Osteoblast (primary cell): ENCODE measurements around the gene GALE. TPM values are rescaled to one million over a fixed set of nuclear protein-coding genes. Genes with fewer than 3 reads are reported as not detected.
A peak's percentile ranks its signal among the peaks of the same experiment; 100 is the strongest.
"Not testable (repeated sequence)": the region's sequence is repeated elsewhere in the genome, so short reads cannot be mapped to it uniquely, and the experiment has no call there.

ENCODE experiments used
- DNase-seq: peaks from one replicate; pipeline ENCODE4 v3.0.0; 2011; ENCODE audit warnings: low spot score, mixed read lengths; ENCODE audit not compliant: insufficient read length; ENCODE audit errors: missing footprints
- H2AFZ ChIP-seq: 2 replicates; pipeline ENCODE4 v1.6.0; 2011; ENCODE audit warnings: mild to moderate bottlenecking, low read length
- H3K27ac ChIP-seq: 2 replicates; pipeline ENCODE4 v1.5.1; 2011; ENCODE audit warnings: mild to moderate bottlenecking, low read depth, low read length, moderate library complexity
- H3K27me3 ChIP-seq: 2 replicates; pipeline ENCODE4 v1.6.0; 2012; ENCODE audit warnings: mild to moderate bottlenecking, control low read depth, inconsistent platforms, low read length, moderate library complexity; ENCODE audit not compliant: insufficient read depth
- H3K36me3 ChIP-seq: 2 replicates; pipeline ENCODE4 v1.5.1; 2011; ENCODE audit warnings: mild to moderate bottlenecking, low read length, control low read depth, moderate library complexity; ENCODE audit not compliant: insufficient read depth
- H3K4me1 ChIP-seq: 2 replicates; pipeline ENCODE4 v1.5.1; 2011; ENCODE audit warnings: mild to moderate bottlenecking, low read length, control low read depth, moderate library complexity; ENCODE audit not compliant: insufficient read depth
- H3K4me2 ChIP-seq: 2 replicates; pipeline ENCODE4 v1.6.0; 2011; ENCODE audit warnings: mild to moderate bottlenecking, low read length; ENCODE audit not compliant: insufficient read depth
- H3K4me3 ChIP-seq: fragments of 200-600 bp; sonication (generic); 3 replicates; pipeline ENCODE4 v1.5.1; 2012; ENCODE audit warnings: mild to moderate bottlenecking, low read length, inconsistent platforms; ENCODE audit not compliant: insufficient read depth
- H3K79me2 ChIP-seq: 2 replicates; pipeline ENCODE4 v1.6.0; 2012; ENCODE audit warnings: mild to moderate bottlenecking, low read length, control low read depth, inconsistent platforms; ENCODE audit not compliant: insufficient read depth
- H3K9me3 ChIP-seq: 2 replicates; pipeline ENCODE4 v1.5.1; 2011; ENCODE audit warnings: low read depth, low read length, control low read depth
- H4K20me1 ChIP-seq: 2 replicates; pipeline ENCODE4 v1.6.0; 2012; ENCODE audit warnings: mild to moderate bottlenecking, low read length, control low read depth; ENCODE audit not compliant: insufficient read depth
- CTCF ChIP-seq: IDR thresholded peaks from 2 replicates; pipeline ENCODE4 v1.5.1; 2011; ENCODE audit warnings: mild to moderate bottlenecking, low read depth, low read length, moderate library complexity; ENCODE audit errors: extremely low read depth
- total RNA-seq: library from RNA; depleted of rRNA; stranded (reverse); fragments of >200 nt; gene quantifications from 2 replicates; pipeline ENCODE4 v1.2.3, GENCODE V29; 2012

The GALE gene
- total RNA-seq, 1 donor = 13.4 TPM

DNA sequence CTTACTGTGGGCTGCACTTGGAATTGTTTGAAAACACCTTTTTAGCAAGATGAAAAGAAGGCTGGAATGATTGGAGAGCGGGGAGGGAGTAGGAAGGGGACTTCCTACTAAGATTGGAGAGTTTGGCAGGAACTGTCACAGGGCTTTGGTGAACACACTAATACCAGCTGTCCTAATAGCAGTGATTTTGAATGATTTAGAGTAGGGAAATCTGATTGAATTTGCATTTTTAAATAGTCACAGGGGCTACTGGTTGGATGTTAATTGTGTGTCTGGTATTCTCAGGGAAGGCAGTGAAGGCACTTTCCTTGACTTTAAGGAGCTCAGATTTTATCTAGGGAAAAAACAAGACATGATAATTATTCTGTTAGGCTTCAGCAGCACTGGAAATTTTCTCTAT lies 27.2 kb upstream of the GALE start:
- Histone ChIP-seq H3K9me3 (no peaks in the 10 kb centered on the region), H4K20me1 (no peaks in the 10 kb centered on the region), H2AFZ (no peak overlapping the region), H3K27ac (no peak overlapping the region), H3K4me1 (peaks cover 4% of the 10 kb centered on the region), H3K36me3 (no peaks in the 10 kb centered on the region), H3K4me3 (no peak overlapping the region), H3K27me3 (no peaks in the 10 kb centered on the region), H3K4me2 (no peak overlapping the region), H3K79me2 (peaks cover 19% of the 10 kb centered on the region)
- no peak for TF ChIP-seq CTCF
- DNase-seq = no peak

GRCh38 chr1:23826590-23826989 lies 26.0 kb upstream of the GALE start:
- not testable (repeated sequence) for H4K20me1 ChIP-seq, H3K27ac ChIP-seq, H3K36me3 ChIP-seq, H2AFZ ChIP-seq, DNase-seq, H3K4me2 ChIP-seq, H3K4me3 ChIP-seq, H3K9me3 ChIP-seq, H3K4me1 ChIP-seq, H3K27me3 ChIP-seq
- H3K79me2 ChIP-seq = peaks cover 23% of the 10 kb centered on the region

GRCh38 chr1:23825762-23826522 lies 25.4 kb upstream of the GALE start:
- no peak for DNase-seq
- H3K27ac ChIP-seq = peak overlapping the region; percentile 98
- H3K4me2 ChIP-seq = peak overlapping the region; percentile 95

DNA sequence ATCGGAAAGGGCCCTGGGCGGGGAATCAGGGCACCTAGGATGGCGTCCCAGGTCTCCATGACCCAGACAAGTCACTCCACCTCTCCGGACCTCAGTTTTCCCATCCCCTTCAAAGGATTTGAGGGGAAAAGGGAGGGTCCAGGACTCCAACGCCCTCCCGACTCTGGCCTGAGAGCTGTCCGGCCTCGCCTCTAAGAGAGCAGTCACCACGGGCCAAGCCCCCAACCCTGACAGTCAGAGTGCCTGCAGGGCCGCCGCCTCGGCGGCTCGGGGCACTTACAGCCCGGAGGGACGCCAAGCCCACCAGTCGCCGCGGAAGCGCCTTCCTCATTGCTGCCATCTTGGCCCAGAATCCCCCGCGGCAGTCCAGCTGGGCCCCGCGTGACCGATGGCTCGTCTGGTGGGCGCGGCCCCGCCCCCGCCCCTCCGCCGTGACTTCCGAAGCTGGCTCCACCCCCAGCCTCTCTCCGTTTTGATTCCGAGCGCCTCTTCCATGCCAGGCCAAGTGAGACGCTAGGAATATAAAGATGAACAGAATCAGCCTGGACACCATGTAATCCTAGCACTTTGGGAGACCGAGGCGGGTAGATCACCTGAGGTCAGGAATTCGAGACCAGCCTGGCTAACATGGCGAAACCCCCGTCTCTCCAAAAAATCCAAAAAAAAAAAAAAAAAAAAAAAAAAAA lies 24.7 kb upstream of the GALE start, which contains the start of gene HMGCL:
TSS of gene HMGCL (minus strand) at position 354 of the 686 bp plus-strand sequence. CDS start at position 340, 14 bp downstream.
- peak; percentile 98 for DNase-seq
- H3K27me3 ChIP-seq = no peaks in the 10 kb centered on the region
- H2AFZ ChIP-seq = peak within 1 kb of the TSS; percentile 99
- H3K36me3 ChIP-seq = no peaks in the 10 kb centered on the region
- no peaks in the 10 kb centered on the region for H4K20me1 ChIP-seq
- H3K4me1 ChIP-seq = peaks cover 4% of the 10 kb centered on the region
- peak within 1 kb of the TSS; percentile 98 for H3K27ac ChIP-seq
- H3K79me2 ChIP-seq = peaks cover 23% of the 10 kb centered on the region
- peak within 1 kb of the TSS; percentile 99 for H3K4me3 ChIP-seq
- no peaks in the 10 kb centered on the region for H3K9me3 ChIP-seq
- TF ChIP-seq CTCF = no peak
- H3K4me2 ChIP-seq = peak within 1 kb of the TSS; percentile 95

More at GRCh38 chr1:23825762-23826522, 25.4 kb upstream of the GALE start:
- H3K4me3 ChIP-seq = peak overlapping the region; percentile 99
- H3K4me1 ChIP-seq = peaks cover 4% of the 10 kb centered on the region
- no peaks in the 10 kb centered on the region for H3K36me3 ChIP-seq
- no peaks in the 10 kb centered on the region for H3K27me3 ChIP-seq
- no peaks in the 10 kb centered on the region for H4K20me1 ChIP-seq
- no peaks in the 10 kb centered on the region for H3K9me3 ChIP-seq
- peaks cover 23% of the 10 kb centered on the region for H3K79me2 ChIP-seq
- peak overlapping the region; percentile 82 for H2AFZ ChIP-seq
- TF ChIP-seq CTCF = no peak
